HCT116 (cell line): Measurements from ENCODE around the gene ADAMTS16.

Experiments used
- CEBPB ChIP-seq: IDR thresholded peaks from 2 replicates; pipeline ENCODE4 v1.6.1; 2012; ENCODE audit warnings: low read depth
- ELF1 ChIP-seq: IDR thresholded peaks from 2 replicates; pipeline ENCODE4 v1.6.1; 2012; ENCODE audit warnings: low read depth, borderline replicate concordance
- EZH2 ChIP-seq: fragments of 200-600 bp; sonication (generic); IDR thresholded peaks from 2 replicates; pipeline ENCODE4 v1.6.1; 2017; ENCODE audit warnings: antibody characterized with exemption, mixed run types
- EZH2phosphoT487 ChIP-seq: fragments of 200-600 bp; IDR thresholded peaks from 2 replicates; pipeline ENCODE4 v1.6.1; 2018; ENCODE audit warnings: antibody characterized with exemption, borderline replicate concordance
- FOSL1 ChIP-seq: IDR thresholded peaks from 2 replicates; pipeline ENCODE4 v1.6.1; 2012; ENCODE audit warnings: low read depth
- POLR2A ChIP-seq: IDR thresholded peaks from 2 replicates; pipeline ENCODE4 v1.7.0; 2011; ENCODE audit warnings: borderline replicate concordance; ENCODE audit not compliant: insufficient read depth, insufficient read length; ENCODE audit errors: extremely low read depth
- POLR2AphosphoS5 ChIP-seq: IDR thresholded peaks from 2 replicates; pipeline ENCODE4 v1.6.1; 2011; ENCODE audit warnings: mild to moderate bottlenecking, low read depth, low read length, moderate library complexity
- SIN3A ChIP-seq: IDR thresholded peaks from 2 replicates; pipeline ENCODE4 v1.6.1; 2012; ENCODE audit warnings: low read depth
- SP1 ChIP-seq: IDR thresholded peaks from 2 replicates; pipeline ENCODE4 v1.6.1; 2012; ENCODE audit warnings: low read depth
- ZNF274 ChIP-seq: fragments of 200-500 bp; sonication (Bioruptor generic); IDR thresholded peaks from 2 replicates; pipeline ENCODE4 v1.6.1; 2014; ENCODE audit warnings: mild to moderate bottlenecking, low read depth, low read length, inconsistent platforms
- TF ChIP-seq, protein P1 (sequence below), 3 experiments: fragments of 200-600 bp in 1 of 3; sonication (generic) in 1 of 3; IDR thresholded peaks in 2 of 3; conservative IDR thresholded peaks in 1 of 3; 2 replicates each; pipeline ENCODE4 v1.5.1; 2012 to 2017; ENCODE audit warnings: low read depth in 2 of 3, low read length in 2 of 3, antibody characterized with exemption in 1 of 3, borderline replicate concordance in 1 of 3, control low read depth in 1 of 3, mild to moderate bottlenecking in 1 of 3, mixed read lengths in 1 of 3, mixed run types in 1 of 3, moderate library complexity in 1 of 3; ENCODE audit not compliant: insufficient read depth in 1 of 3
- TF ChIP-seq, protein P2 (sequence below): IDR thresholded peaks from 2 replicates; pipeline ENCODE4 v1.6.1; 2012; ENCODE audit warnings: low read depth
- TF ChIP-seq, protein P3 (sequence below): IDR thresholded peaks from 2 replicates; pipeline ENCODE4 v1.6.1; 2012
- TF ChIP-seq, protein P4 (sequence below): IDR thresholded peaks from 2 replicates; pipeline ENCODE4 v1.6.1; 2011; ENCODE audit warnings: mild to moderate bottlenecking, low read length, moderate library complexity; ENCODE audit not compliant: insufficient replicate concordance; ENCODE audit errors: extremely low read depth

DNA sequence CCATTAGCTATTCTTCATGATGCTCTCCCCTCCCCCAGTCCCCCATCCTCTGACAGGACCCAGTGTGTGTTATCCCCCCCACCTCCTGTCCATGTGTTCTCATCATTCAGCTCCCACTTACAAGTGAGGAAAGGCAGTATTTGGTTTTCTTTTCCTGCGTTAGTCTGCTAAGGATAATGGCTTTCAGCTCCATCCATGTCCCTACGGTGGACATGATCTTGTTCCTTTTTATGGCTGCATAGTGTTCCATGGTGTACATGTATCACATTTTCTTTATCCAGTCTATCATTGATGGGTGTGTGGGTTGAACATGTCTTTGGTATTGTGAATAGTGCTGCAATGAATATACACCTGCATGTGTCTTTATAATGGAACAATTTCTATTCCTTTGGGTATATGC, 181.0 kb downstream of the ADAMTS16 start:
- no peak for TF ChIP-seq EZH2phosphoT487
- TF ChIP-seq, protein P1, sequence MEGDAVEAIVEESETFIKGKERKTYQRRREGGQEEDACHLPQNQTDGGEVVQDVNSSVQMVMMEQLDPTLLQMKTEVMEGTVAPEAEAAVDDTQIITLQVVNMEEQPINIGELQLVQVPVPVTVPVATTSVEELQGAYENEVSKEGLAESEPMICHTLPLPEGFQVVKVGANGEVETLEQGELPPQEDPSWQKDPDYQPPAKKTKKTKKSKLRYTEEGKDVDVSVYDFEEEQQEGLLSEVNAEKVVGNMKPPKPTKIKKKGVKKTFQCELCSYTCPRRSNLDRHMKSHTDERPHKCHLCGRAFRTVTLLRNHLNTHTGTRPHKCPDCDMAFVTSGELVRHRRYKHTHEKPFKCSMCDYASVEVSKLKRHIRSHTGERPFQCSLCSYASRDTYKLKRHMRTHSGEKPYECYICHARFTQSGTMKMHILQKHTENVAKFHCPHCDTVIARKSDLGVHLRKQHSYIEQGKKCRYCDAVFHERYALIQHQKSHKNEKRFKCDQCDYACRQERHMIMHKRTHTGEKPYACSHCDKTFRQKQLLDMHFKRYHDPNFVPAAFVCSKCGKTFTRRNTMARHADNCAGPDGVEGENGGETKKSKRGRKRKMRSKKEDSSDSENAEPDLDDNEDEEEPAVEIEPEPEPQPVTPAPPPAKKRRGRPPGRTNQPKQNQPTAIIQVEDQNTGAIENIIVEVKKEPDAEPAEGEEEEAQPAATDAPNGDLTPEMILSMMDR (IDR thresholded peaks at IDR 0.05 in 2 of 3, conservative IDR thresholded peaks at IDR 0.05 in 1 of 3; ENCODE audit: borderline replicate concordance in 1 of 3, insufficient read depth in 1 of 3, low read depth in 2 of 3, low read length in 2 of 3), result no peak
- no peak for TF ChIP-seq EZH2
- no peak for TF ChIP-seq SP1
- TF ChIP-seq, protein P2, sequence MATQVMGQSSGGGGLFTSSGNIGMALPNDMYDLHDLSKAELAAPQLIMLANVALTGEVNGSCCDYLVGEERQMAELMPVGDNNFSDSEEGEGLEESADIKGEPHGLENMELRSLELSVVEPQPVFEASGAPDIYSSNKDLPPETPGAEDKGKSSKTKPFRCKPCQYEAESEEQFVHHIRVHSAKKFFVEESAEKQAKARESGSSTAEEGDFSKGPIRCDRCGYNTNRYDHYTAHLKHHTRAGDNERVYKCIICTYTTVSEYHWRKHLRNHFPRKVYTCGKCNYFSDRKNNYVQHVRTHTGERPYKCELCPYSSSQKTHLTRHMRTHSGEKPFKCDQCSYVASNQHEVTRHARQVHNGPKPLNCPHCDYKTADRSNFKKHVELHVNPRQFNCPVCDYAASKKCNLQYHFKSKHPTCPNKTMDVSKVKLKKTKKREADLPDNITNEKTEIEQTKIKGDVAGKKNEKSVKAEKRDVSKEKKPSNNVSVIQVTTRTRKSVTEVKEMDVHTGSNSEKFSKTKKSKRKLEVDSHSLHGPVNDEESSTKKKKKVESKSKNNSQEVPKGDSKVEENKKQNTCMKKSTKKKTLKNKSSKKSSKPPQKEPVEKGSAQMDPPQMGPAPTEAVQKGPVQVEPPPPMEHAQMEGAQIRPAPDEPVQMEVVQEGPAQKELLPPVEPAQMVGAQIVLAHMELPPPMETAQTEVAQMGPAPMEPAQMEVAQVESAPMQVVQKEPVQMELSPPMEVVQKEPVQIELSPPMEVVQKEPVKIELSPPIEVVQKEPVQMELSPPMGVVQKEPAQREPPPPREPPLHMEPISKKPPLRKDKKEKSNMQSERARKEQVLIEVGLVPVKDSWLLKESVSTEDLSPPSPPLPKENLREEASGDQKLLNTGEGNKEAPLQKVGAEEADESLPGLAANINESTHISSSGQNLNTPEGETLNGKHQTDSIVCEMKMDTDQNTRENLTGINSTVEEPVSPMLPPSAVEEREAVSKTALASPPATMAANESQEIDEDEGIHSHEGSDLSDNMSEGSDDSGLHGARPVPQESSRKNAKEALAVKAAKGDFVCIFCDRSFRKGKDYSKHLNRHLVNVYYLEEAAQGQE, result no peak
- TF ChIP-seq, protein P3, sequence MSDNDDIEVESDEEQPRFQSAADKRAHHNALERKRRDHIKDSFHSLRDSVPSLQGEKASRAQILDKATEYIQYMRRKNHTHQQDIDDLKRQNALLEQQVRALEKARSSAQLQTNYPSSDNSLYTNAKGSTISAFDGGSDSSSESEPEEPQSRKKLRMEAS, result no peak
- no peak for TF ChIP-seq SIN3A
- TF ChIP-seq FOSL1, result no peak
- TF ChIP-seq, protein P4, sequence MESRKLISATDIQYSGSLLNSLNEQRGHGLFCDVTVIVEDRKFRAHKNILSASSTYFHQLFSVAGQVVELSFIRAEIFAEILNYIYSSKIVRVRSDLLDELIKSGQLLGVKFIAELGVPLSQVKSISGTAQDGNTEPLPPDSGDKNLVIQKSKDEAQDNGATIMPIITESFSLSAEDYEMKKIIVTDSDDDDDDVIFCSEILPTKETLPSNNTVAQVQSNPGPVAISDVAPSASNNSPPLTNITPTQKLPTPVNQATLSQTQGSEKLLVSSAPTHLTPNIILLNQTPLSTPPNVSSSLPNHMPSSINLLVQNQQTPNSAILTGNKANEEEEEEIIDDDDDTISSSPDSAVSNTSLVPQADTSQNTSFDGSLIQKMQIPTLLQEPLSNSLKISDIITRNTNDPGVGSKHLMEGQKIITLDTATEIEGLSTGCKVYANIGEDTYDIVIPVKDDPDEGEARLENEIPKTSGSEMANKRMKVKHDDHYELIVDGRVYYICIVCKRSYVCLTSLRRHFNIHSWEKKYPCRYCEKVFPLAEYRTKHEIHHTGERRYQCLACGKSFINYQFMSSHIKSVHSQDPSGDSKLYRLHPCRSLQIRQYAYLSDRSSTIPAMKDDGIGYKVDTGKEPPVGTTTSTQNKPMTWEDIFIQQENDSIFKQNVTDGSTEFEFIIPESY, result no peak
- TF ChIP-seq CEBPB, result no peak
- no peak for TF ChIP-seq ZNF274
- no peak for TF ChIP-seq POLR2AphosphoS5
- no peak for TF ChIP-seq ELF1
- TF ChIP-seq POLR2A, result no peak
